GM21723 (cell line): ENCODE data around the gene CHRDL2.
"Not testable (repeated sequence)": the region's sequence is repeated elsewhere in the genome, so short reads cannot be mapped to it uniquely, and the experiment has no call there.

Experiments used
- ATAC-seq: cut with Tn5 transposase; IDR thresholded peaks from one replicate; pipeline ENCODE4 v1.9.1; 2021; ENCODE audit warnings: mild to moderate bottlenecking, moderate library complexity; ENCODE audit not compliant: unreplicated experiment

Gene CHRDL2

GRCh38 chr11:74731301-74732094 is at the start of gene CHRDL2:
TSS of gene CHRDL2 (minus strand) at chr11:74731426. CDS start at chr11:74730888, 538 bp downstream.
- ATAC-seq: no peak

- no peak for ATAC-seq
These were observed 49.2 kb upstream of the CHRDL2 start for GRCh38 chr11:74780248-74781005.

GRCh38 chr11:74778581-74778980 is 47.4 kb upstream of the CHRDL2 start:
- no peak for ATAC-seq

GRCh38 chr11:74777877-74778276 is 46.7 kb upstream of the CHRDL2 start:
- no peak for ATAC-seq

GRCh38 chr11:74777038-74777437 is 45.8 kb upstream of the CHRDL2 start:
- ATAC-seq: no peak

GRCh38 chr11:74776546-74776945 is 45.3 kb upstream of the CHRDL2 start:
- ATAC-seq: no peak

GRCh38 chr11:74775762-74776161 is 44.5 kb upstream of the CHRDL2 start:
- no peak for ATAC-seq

GRCh38 chr11:74773476-74773875 is 42.2 kb upstream of the CHRDL2 start:
- ATAC-seq: no peak

- no peak for ATAC-seq
These were observed 39.9 kb upstream of the CHRDL2 start for GRCh38 chr11:74771139-74771538.

GRCh38 chr11:74770456-74770855 is 39.2 kb upstream of the CHRDL2 start:
- ATAC-seq: no peak

- peak; percentile 2 for ATAC-seq
These were observed 38.0 kb upstream of the CHRDL2 start for GRCh38 chr11:74769055-74769707.

GRCh38 chr11:74768172-74768651 is 37.0 kb upstream of the CHRDL2 start:
- ATAC-seq: peak; percentile 68

GRCh38 chr11:74766905-74767304 is 35.7 kb upstream of the CHRDL2 start:
- ATAC-seq: no peak

GRCh38 chr11:74756571-74756970 is 25.3 kb upstream of the CHRDL2 start:
- no peak for ATAC-seq

- no peak for ATAC-seq
These were observed 24.3 kb upstream of the CHRDL2 start for GRCh38 chr11:74755395-74755995.

- ATAC-seq: no peak
These were observed 23.5 kb upstream of the CHRDL2 start for GRCh38 chr11:74754507-74755252.

GRCh38 chr11:74751303-74751702 is 20.1 kb upstream of the CHRDL2 start:
- ATAC-seq: no peak

- ATAC-seq: not testable (repeated sequence)
These were observed 19.4 kb upstream of the CHRDL2 start for GRCh38 chr11:74750598-74750997.

GRCh38 chr11:74749965-74750296 is 18.7 kb upstream of the CHRDL2 start:
- no peak for ATAC-seq

GRCh38 chr11:74749127-74749964 is 18.1 kb upstream of the CHRDL2 start:
- peak; percentile 50 for ATAC-seq
